SK-N-DZ (cell line): Measurements from ENCODE around the gene CPNE6. TPM values are rescaled to one million over a fixed set of nuclear protein-coding genes. Genes with fewer than 3 reads are reported as not detected.
A peak's percentile ranks its signal among the peaks of the same experiment; 100 is the strongest.
"Not testable (repeated sequence)": the region's sequence is repeated elsewhere in the genome, so short reads cannot be mapped to it uniquely, and the experiment has no call there.

ENCODE experiments used
- DNase-seq: peaks from one replicate; pipeline ENCODE4 v3.0.0-alpha.2; 2015; ENCODE audit warnings: low spot score
- polyA plus RNA-seq, 2 experiments: library from polyadenylated mRNA; depleted of rRNA; stranded (reverse); fragments of >200 nt; gene quantifications; 2 replicates each; pipeline ENCODE4 v1.2.3, GENCODE V29; 2014

The CPNE6 gene
- 0.41 TPM in 1 of 2 replicates, not detected in the other for polyA plus RNA-seq (2014; cell fraction: cytosol; rRNA removed)
- 0.39 and 1.4 TPM in 2 replicates for polyA plus RNA-seq (2014; cell fraction: nucleus; rRNA removed)

GRCh38 chr14:24071144-24071697 lies at the start of gene CPNE6:
TSS of gene CPNE6 (plus strand) at chr14:24071562. CDS start at chr14:24072937, 1,375 bp downstream.
- no peak for DNase-seq

- not testable (repeated sequence) for DNase-seq
These were observed 46.4 kb upstream of the CPNE6 start for GRCh38 chr14:24024939-24025418.

DNA sequence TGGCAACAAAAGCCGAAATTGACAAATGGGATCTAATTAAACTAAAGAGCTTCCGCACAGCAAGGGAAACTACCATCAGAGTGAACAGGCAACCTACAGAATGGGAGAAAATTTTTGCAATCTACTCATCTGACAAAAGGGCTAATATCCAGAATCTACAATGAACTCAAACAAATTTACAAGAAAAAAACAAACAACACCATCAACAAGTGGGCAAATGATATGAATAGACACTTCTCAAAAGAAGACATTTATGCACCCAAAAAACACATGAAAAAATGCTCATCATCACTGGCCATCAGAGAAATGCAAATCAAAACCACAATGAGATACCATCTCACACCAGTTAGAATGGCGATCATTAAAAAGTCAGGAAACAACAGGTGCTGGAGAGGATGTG lies 41.7 kb upstream of the CPNE6 start:
- DNase-seq: not testable (repeated sequence)

DNA sequence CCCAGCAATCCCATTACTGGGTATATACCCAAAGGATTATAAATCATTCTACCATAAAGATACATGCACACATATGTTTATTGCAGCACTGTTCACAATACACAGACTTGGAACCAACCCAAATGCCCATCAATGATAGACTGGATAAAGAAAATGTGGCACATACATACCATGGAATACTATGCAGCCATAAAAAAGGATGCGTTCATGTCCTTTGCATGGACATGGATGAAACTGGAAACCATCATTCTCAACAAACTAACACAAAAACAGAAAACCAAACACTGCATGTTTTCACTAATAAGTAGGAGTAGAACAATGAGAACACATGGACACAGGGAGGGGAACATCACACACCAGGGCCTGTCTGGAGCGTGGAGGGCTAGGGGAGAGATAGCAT lies 40.0 kb upstream of the CPNE6 start:
- DNase-seq: not testable (repeated sequence)

- DNase-seq: no peak
These were observed 38.5 kb upstream of the CPNE6 start for GRCh38 chr14:24032727-24033418.

GRCh38 chr14:24035769-24036168 lies 35.6 kb upstream of the CPNE6 start:
- DNase-seq: not testable (repeated sequence)

DNA sequence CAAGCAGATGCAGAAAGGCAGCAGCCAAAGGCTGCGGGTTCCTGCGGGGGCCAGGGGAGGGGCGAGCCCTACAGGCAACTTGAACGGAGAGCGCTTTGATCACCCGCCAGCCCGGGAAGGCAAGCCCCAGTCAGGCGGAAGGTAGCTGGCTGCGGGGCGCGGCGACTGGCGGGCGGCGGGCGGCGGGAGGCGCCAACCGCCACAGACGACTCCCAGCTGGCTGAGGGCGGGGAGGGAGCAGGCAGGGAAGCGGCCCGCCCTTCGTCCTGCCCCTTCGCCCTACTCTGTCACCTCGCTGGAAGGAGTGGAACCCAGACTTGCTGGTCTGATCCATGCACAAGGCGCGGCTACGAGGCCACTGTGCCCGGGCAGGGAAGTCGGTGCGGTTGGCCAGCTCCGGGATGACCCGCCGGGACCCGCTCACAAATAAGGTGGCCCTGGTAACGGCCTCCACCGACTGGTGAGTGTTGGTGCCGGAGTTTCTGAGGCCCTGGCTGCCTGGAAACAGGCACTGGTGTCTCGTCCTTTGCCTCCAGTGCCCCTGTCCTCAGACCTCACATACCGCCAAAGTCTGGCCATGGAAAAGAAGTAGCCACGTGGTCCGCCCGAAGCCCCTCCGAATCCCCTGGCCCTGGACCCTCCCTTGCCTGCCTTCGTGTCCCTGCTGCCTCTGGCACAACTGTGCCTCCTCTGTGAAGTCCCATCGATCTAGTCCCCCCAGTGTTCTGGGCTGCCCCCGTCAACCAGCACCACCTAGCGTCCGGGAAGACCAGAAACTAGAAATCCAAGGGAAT lies 35.0 kb upstream of the CPNE6 start:
- peak; percentile 85 for DNase-seq

- DNase-seq: not testable (repeated sequence)
These were observed 34.3 kb upstream of the CPNE6 start for GRCh38 chr14:24036963-24037657.

- DNase-seq: peak; percentile 8
These were observed 33.7 kb upstream of the CPNE6 start for GRCh38 chr14:24037658-24038037.

DNA sequence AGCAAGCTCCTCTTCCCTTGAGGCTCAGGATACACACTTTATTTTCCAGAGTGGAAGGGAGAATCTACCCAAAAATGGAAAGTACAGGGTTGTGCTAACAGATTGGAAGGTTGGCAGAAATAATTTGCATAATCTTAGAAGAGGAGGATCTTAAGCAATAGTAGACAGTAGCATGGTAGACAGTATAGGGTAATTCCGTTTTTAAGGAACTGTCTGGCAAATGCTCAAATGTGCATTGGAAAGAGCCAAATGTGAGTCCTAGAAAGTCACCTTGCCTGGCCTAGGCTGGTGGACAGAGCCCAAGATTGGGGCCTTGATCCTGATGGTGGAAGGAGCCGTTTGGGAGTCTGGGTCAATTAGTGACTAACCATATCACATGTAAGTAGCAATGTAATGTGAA lies 32.7 kb upstream of the CPNE6 start:
- DNase-seq: no peak

DNA sequence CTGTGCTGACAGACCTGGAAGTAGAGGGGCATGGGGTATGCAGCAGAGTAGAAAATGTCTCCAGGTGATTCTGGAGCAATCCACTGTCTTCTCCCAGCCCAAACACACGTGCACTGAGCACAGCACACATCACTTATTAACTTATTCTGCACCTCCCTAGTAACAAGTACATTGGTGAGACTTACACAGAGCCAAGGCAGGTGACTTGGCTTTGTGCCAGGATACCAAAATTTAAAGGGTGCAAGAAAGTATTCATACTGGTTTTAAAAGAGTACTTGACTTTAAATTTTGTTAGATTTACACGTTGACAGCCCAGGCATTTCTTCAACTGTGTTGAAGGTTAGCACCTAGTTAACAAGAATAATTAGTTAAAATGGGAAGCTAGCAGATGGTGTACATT lies 30.7 kb upstream of the CPNE6 start:
- DNase-seq: no peak

DNA sequence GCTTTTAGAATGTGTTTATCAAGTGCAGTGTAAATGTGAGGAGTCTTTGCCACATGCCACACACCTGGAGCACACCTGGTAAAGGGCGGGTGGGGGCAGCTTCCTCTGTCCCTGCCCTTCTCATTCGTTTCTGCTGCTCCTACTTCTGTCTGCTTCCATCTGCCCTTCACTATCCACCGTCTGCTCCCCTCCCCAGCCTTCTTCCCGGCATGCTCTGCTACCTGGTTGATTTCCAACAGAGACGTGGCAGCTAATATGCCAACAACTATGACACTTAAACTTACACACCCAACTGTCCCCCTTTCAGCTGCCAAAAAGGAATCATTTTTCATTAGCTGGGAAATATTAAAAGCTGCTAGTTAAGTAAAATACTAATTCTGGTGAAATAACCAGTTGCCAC lies 28.6 kb upstream of the CPNE6 start:
- no peak for DNase-seq

- not testable (repeated sequence) for DNase-seq
These were observed 22.4 kb upstream of the CPNE6 start for GRCh38 chr14:24049002-24049401.

GRCh38 chr14:24050753-24051152 lies 20.6 kb upstream of the CPNE6 start:
- not testable (repeated sequence) for DNase-seq

- DNase-seq: no peak
These were observed 20.1 kb upstream of the CPNE6 start for GRCh38 chr14:24051176-24051788.

GRCh38 chr14:24051789-24052655 lies 19.3 kb upstream of the CPNE6 start, which contains the start of gene CARMIL3:
TSS of gene CARMIL3 (plus strand) at chr14:24052009. CDS start at chr14:24052154, 145 bp downstream.
- peak; percentile 75 for DNase-seq

DNA sequence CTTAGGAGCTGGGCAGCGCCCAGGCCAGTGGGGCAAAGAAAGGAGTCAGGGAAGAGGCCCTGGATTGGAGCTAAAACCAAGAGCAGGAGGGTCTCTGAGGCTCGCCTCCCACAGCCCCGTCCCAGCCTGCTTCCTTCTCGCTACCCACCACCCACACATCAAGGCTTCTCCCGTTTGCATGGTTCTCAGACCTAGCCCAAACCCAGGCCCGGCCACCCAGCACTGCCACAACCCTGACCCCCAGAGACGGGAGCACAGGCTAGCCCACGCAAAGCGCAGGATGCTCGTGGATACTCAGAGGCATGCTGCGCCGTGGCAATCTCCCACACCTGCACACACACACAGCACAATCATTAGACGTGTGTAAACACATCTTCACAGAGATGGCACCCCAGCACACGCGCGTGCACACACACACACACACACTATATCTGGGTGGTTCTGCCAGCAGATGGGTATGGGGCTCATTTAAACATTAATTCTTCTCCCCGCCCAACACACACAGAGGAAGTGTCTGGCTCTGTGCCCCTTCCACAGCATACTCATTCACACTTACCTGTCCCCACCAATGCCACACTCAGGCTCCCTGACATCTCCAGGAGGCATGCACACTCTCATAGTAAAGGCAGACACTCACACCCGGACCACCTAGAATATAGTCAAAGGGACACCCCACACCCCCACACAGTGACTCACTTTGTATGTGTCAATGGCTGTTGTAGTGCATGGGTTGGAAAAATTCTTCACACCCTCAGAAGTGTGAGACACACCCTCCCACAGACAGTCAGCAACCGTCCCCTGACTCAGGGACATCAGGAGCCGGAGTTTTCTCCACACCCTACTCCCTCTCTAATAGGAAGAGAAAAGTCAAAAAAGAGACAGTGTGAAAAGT lies 18.5 kb upstream of the CPNE6 start:
- DNase-seq: no peak

DNA sequence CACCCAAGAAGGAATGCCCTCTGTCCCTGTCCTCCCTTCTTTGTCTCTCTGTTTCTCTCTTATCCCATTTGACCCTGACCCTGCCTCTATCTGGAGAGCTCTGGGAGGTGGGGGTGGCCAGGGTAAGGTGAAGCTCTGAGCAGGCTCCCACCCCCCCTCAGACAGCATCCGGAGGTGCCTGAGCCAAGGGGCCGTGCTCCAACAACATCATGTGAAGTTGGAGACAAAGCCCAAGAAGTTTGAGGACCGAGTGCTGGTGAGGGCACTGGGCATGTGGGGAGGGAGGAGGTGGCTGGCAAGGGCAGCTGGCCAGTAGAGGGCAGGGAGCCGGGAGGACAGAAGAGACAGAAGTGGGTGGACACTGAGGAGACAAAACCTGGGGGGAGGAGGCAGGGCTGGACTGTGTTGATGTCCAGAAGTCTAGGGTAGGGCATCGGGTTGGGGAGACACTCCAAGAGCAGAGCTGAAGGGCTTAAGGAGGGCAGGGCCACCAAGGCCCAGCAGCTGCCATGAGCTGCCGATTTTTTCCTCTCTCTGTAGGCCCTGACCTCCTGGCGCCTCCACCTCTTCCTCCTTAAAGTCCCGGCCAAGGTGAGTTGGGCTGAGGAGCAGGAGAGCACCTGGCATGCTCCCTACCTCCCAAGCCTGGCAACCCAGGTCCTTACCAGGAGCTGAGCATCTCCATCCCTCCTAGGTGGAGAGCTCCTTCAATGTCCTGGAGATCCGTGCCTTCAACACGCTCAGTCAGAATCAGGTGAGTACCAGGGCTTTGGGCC lies 17.6 kb upstream of the CPNE6 start:
- DNase-seq: no peak
